GM19240 (cell line): ENCODE results near the gene SPRR4.
"Not testable (repeated sequence)": the region's sequence is repeated elsewhere in the genome, so short reads cannot be mapped to it uniquely, and the experiment has no call there.

Source experiments
- DNase-seq: peaks from one replicate; pipeline ENCODE4 v3.0.0; 2011; ENCODE audit warnings: low spot score; ENCODE audit not compliant: insufficient read length

The SPRR4 gene

GRCh38 chr1:153021829-153022228, 51.4 kb downstream of the SPRR4 start:
- not testable (repeated sequence) for DNase-seq
